ENCODE results near the gene RBM39. TPM values are rescaled to one million over a fixed set of nuclear protein-coding genes. Genes with fewer than 3 reads are reported as not detected.
A peak's percentile ranks its signal among the peaks of the same experiment; 100 is the strongest.

The RBM39 gene
- total and polyA plus RNA-seq, 9 of the 15 experiments (the other 6 are each of a cell fraction or from before 2014, with no cell fraction given): 143 to 319 (median 228) TPM

DNA sequence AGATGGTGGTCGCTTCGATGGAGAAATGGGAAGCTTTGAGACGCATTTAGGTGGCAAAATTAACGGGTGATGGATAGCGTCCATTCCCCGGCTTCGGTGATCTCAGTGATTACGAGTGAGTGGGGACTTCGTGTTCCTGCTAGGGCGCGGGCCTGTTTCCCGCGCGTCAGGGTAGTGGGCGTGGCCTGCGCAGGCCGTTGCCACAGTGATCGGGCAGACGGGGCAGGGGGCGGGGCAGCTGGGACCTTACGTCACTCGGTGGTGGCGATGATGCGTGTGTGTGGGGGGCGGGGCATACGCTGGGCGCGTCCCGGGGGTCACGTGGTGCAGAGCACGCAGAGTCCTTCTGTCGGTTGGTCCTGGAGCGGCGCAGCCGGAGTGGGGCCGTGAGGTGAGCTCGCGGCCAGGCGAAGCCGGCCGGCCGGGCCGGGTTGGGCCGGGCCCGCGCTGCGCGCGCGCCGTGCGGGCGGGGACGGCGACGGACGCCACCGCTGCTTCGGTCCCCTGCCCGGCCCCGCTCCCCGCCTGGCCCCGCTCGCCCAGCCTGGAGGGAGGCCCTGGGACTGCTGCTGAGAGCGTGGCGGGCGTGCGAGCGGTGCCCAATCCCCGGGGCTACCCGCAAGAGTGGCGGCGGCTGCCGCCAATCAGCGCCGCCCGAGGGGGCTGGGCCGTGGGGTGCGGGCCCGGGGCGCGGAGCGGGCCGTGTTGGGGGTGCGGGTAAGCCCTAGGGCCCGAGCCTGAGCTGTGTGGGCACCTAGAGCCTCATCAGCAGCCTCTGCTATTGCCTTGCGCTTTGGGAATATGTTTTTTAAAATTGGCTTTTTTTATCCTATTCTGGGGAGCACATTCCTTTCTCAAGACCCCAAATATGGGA lies 29.9 kb upstream of the RBM39 start, which contains the start of gene PHF20 (continued):
- TF ChIP-seq PHF21A (IDR thresholded peaks at IDR 0.05; ENCODE audit: borderline replicate concordance, low read depth) (no peak), GTF2E2 (tag; IDR thresholded peaks at IDR 0.05) (no peak), TCF7 (IDR thresholded peaks at IDR 0.05; ENCODE audit: borderline replicate concordance) (no peak), RFX7 (CRISPR knock-in tag; IDR thresholded peaks at IDR 0.05) (no peak), ASH1L (IDR thresholded peaks at IDR 0.05; ENCODE audit: borderline replicate concordance, low read depth, partially characterized antibody) (peak; percentile 65), CBFB (CRISPR knock-in tag; IDR thresholded peaks at IDR 0.05) (peak; percentile 85), LCOR (CRISPR knock-in tag; IDR thresholded peaks at IDR 0.05) (peak; percentile 85; the same call in 1 of the 2 replicates), TAF9B (IDR thresholded peaks at IDR 0.05; ENCODE audit: partially characterized antibody) (no peak), SETDB1 (IDR thresholded peaks at IDR 0.05; ENCODE audit: low read length) (no peak), HMG20A (CRISPR knock-in tag; conservative IDR thresholded peaks at IDR 0.05) (no peak), POU5F1 (IDR thresholded peaks at IDR 0.05; ENCODE audit: borderline replicate concordance, low read depth, low read length, partially characterized antibody) (no peak), XRCC3 (IDR thresholded peaks at IDR 0.05) (no peak), XRCC5 (IDR thresholded peaks at IDR 0.05; ENCODE audit: low read depth, low read length) (no peak), RBM14 (IDR thresholded peaks at IDR 0.05; ENCODE audit: borderline replicate concordance, insufficient read depth, low read depth, low read length) (no peak), ZNF23 (CRISPR knock-in tag; IDR thresholded peaks at IDR 0.05) (no peak), NBN (IDR thresholded peaks at IDR 0.05; ENCODE audit: low read depth) (peak; percentile 81; the same call in 1 of the 2 replicates), ZBTB1 (CRISPR knock-in tag; IDR thresholded peaks at IDR 0.05; ENCODE audit: borderline replicate concordance, low read depth) (no peak), XRCC4 (IDR thresholded peaks at IDR 0.05; ENCODE audit: extremely low read depth, insufficient read depth, insufficient read length) (no peak), ZHX1 (conservative IDR thresholded peaks at IDR 0.05; ENCODE audit: low read length) (no peak), NFE2 (IDR thresholded peaks at IDR 0.05; ENCODE audit: low read depth) (no peak), POLR3G (IDR thresholded peaks at IDR 0.05; ENCODE audit: extremely low read depth, insufficient read length, insufficient replicate concordance) (no peak), MEIS2 (IDR thresholded peaks at IDR 0.05; ENCODE audit: partially characterized antibody) (peak; percentile 47), ARID2 (IDR thresholded peaks at IDR 0.05) (no peak), ZNF232 (CRISPR knock-in tag; IDR thresholded peaks at IDR 0.05) (no peak), ZNF583 (CRISPR knock-in tag; IDR thresholded peaks at IDR 0.05) (no peak), GATA2 (CRISPR knock-in tag; IDR thresholded peaks at IDR 0.05) (peak; percentile 30; the same call in 1 of the 2 replicates)
- TF ChIP-seq, protein P1, sequence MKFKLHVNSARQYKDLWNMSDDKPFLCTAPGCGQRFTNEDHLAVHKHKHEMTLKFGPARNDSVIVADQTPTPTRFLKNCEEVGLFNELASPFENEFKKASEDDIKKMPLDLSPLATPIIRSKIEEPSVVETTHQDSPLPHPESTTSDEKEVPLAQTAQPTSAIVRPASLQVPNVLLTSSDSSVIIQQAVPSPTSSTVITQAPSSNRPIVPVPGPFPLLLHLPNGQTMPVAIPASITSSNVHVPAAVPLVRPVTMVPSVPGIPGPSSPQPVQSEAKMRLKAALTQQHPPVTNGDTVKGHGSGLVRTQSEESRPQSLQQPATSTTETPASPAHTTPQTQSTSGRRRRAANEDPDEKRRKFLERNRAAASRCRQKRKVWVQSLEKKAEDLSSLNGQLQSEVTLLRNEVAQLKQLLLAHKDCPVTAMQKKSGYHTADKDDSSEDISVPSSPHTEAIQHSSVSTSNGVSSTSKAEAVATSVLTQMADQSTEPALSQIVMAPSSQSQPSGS (CRISPR knock-in tag; IDR thresholded peaks at IDR 0.05): peak; percentile 58; the same call in 1 of the 2 replicates
